GM12865 (cell line): ENCODE measurements around the gene IFI27L1.

ENCODE experiments used
- DNase-seq: peaks from one replicate; pipeline ENCODE4 v3.0.0; 2010; ENCODE audit warnings: low read depth
- H3K4me3 ChIP-seq: 2 replicates; pipeline ENCODE4 v1.5.1; 2011; ENCODE audit warnings: mild to moderate bottlenecking, low read depth, low read length, control low read depth
- CTCF ChIP-seq: IDR thresholded peaks from 2 replicates; pipeline ENCODE4 v1.5.1; 2011; ENCODE audit warnings: low read length, control low read depth, low read depth, inconsistent platforms; ENCODE audit not compliant: insufficient read depth; ENCODE audit errors: missing control alignments

Gene IFI27L1

GRCh38 chr14:94104731-94105130 lies 23.6 kb downstream of the IFI27L1 start:
- TF ChIP-seq CTCF: no peak
- no peak overlapping the region for H3K4me3 ChIP-seq
- DNase-seq: no peak

- DNase-seq: no peak
- no peak overlapping the region for H3K4me3 ChIP-seq
- no peak for TF ChIP-seq CTCF
Observed at GRCh38 chr14:94109915-94110250, 28.8 kb downstream of the IFI27L1 start.

- TF ChIP-seq CTCF: no peak
- no peak within 1 kb of the TSS for H3K4me3 ChIP-seq
- DNase-seq: no peak
Observed at GRCh38 chr14:94110552-94111181, 29.6 kb downstream of the IFI27L1 start, which contains the start of gene IFI27. IFI27 (plus strand) TSS chr14:94110736.

GRCh38 chr14:94111276-94112095 lies 30.4 kb downstream of the IFI27L1 start:
- no peak for TF ChIP-seq CTCF
- no peak overlapping the region for H3K4me3 ChIP-seq
- no peak for DNase-seq

GRCh38 chr14:94112513-94113063 lies 31.5 kb downstream of the IFI27L1 start:
- no peak for DNase-seq
- no peak overlapping the region for H3K4me3 ChIP-seq
- TF ChIP-seq CTCF: no peak

GRCh38 chr14:94113073-94113472 lies 32.0 kb downstream of the IFI27L1 start:
- no peak for TF ChIP-seq CTCF
- no peak overlapping the region for H3K4me3 ChIP-seq
- DNase-seq: no peak
